ENCODE data around the gene RAP1A. TPM values are rescaled to one million over a fixed set of nuclear protein-coding genes. Genes with fewer than 3 reads are reported as not detected.

RAP1A gene
- polyA plus RNA-seq, 1 donor (not counting 4 experiments of a cell fraction or from before 2014, with no cell fraction given) = 70.3 TPM

DNA sequence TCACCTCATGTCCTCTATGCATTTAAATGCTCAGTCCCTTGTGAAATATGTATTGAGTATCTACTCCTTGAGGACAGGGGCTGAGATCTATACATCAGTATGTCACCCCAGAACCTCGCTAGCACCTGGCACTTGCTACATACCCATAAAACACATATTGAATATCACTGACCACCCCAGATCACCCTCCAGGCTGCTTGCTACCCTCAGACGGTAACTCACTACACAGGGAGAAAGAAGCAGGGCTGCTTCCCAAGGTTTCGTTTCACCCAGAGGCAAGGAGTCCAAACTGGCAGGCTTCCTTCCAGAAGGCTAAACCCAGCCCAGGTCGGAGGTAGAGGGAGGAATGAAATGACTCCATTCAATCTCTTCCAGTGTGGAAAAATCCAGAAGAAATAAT lies 111.1 kb downstream of the RAP1A start:
- dilution Hi-C loops (cut with MboI; ENCODE audit: extremely low pct_ligation_motif_present, low sequenced_read_pairs) = no loop called here
- H2AFZ ChIP-seq (ENCODE audit: control insufficient read depth, low read length) = no peak overlapping the region
- no peak overlapping the region for H3K4me3 ChIP-seq (ENCODE audit: control insufficient read depth in 2 of 3, extremely low read depth in 1 of 3, insufficient read depth in 2 of 3, low read depth in 1 of 3, low read length in 3 of 3)
- H3K27me3 ChIP-seq (ENCODE audit: control insufficient read depth, extremely low read depth, insufficient read depth, low read length) = no peaks in the 10 kb centered on the region
- no peaks in the 10 kb centered on the region for H3K79me2 ChIP-seq (ENCODE audit: control insufficient read depth, insufficient read depth, low read length)
- H3K36me3 ChIP-seq (ENCODE audit: control insufficient read depth in 2 of 2, extremely low read depth in 1 of 2, insufficient read depth in 2 of 2, low read length in 2 of 2) = peaks cover 0 to 2% of the 10 kb centered on the region in 2 experiments
- no peak overlapping the region for H3K4me2 ChIP-seq (ENCODE audit: control insufficient read depth, extremely low read depth, insufficient read depth, low read depth, low read length)
- DNase-seq (ENCODE audit: low read depth, low spot score) = no peak
- no peak overlapping the region for H3K9ac ChIP-seq (ENCODE audit: control insufficient read depth, extremely low read depth, insufficient read depth, low read length)
- peaks cover 12% of the 10 kb centered on the region for H3K4me1 ChIP-seq (ENCODE audit: control insufficient read depth, extremely low read depth, insufficient read depth, low read length)
- no peak for FAIRE-seq
- no peaks in the 10 kb centered on the region for H3K9me3 ChIP-seq (ENCODE audit: control insufficient read depth, low read depth, low read length)
- no peak overlapping the region for H3K27ac ChIP-seq (ENCODE audit: control insufficient read depth, insufficient read depth, low read length)
- no peaks in the 10 kb centered on the region for H4K20me1 ChIP-seq (ENCODE audit: control insufficient read depth, extremely low read depth, insufficient read depth, low read length)
- TF ChIP-seq, protein P1, sequence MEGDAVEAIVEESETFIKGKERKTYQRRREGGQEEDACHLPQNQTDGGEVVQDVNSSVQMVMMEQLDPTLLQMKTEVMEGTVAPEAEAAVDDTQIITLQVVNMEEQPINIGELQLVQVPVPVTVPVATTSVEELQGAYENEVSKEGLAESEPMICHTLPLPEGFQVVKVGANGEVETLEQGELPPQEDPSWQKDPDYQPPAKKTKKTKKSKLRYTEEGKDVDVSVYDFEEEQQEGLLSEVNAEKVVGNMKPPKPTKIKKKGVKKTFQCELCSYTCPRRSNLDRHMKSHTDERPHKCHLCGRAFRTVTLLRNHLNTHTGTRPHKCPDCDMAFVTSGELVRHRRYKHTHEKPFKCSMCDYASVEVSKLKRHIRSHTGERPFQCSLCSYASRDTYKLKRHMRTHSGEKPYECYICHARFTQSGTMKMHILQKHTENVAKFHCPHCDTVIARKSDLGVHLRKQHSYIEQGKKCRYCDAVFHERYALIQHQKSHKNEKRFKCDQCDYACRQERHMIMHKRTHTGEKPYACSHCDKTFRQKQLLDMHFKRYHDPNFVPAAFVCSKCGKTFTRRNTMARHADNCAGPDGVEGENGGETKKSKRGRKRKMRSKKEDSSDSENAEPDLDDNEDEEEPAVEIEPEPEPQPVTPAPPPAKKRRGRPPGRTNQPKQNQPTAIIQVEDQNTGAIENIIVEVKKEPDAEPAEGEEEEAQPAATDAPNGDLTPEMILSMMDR (optimal IDR thresholded peaks at IDR 0.05 in 1 of 3, IDR thresholded peaks at IDR 0.05 in 1 of 3, conservative IDR thresholded peaks at IDR 0.05 in 1 of 3; ENCODE audit: extremely low read depth in 1 of 3, insufficient read depth in 2 of 3, low read length in 3 of 3) = no peak
- no peak for TF ChIP-seq EZH2 (IDR thresholded peaks at IDR 0.05; ENCODE audit: low read length)
- H3K9me1 ChIP-seq (ENCODE audit: control insufficient read depth, extremely low read depth, insufficient read depth, low read length) = no peaks in the 10 kb centered on the region

DNA sequence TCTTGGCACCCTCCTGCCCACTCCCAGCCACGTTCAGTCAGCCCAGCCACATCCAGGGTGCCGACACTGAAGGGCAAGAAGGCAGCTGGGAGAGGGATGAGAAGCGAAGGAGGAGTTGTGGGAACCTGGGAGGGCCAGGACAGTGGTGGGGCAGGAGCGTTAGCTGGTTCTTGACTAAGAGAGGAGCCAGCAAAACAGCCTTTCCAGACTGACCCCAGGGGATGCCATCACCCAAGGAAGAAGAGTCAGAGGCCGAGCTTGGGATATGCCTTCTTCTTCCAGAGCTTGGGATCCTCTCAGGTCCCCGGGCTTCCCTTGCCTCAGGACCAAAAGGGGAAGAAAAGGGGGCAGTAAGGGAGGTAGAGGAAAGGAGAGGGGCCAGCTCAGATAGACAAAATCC lies 112.4 kb downstream of the RAP1A start:
- peaks cover 0 to 2% of the 10 kb centered on the region in 2 experiments for H3K36me3 ChIP-seq (ENCODE audit: control insufficient read depth in 2 of 2, extremely low read depth in 1 of 2, insufficient read depth in 2 of 2, low read length in 2 of 2)
- FAIRE-seq = no peak
- no peak overlapping the region for H3K9ac ChIP-seq (ENCODE audit: control insufficient read depth, extremely low read depth, insufficient read depth, low read length)
- H3K9me1 ChIP-seq (ENCODE audit: control insufficient read depth, extremely low read depth, insufficient read depth, low read length) = no peaks in the 10 kb centered on the region
- no peaks in the 10 kb centered on the region for H3K9me3 ChIP-seq (ENCODE audit: control insufficient read depth, low read depth, low read length)
- H3K4me3 ChIP-seq (ENCODE audit: control insufficient read depth in 2 of 3, extremely low read depth in 1 of 3, insufficient read depth in 2 of 3, low read depth in 1 of 3, low read length in 3 of 3) = no peak overlapping the region
- no peaks in the 10 kb centered on the region for H3K27me3 ChIP-seq (ENCODE audit: control insufficient read depth, extremely low read depth, insufficient read depth, low read length)
- no peak overlapping the region for H3K4me2 ChIP-seq (ENCODE audit: control insufficient read depth, extremely low read depth, insufficient read depth, low read depth, low read length)
- H4K20me1 ChIP-seq (ENCODE audit: control insufficient read depth, extremely low read depth, insufficient read depth, low read length) = no peaks in the 10 kb centered on the region
- TF ChIP-seq, protein P1 (optimal IDR thresholded peaks at IDR 0.05 in 1 of 3, IDR thresholded peaks at IDR 0.05 in 1 of 3, conservative IDR thresholded peaks at IDR 0.05 in 1 of 3; ENCODE audit: extremely low read depth in 1 of 3, insufficient read depth in 2 of 3, low read length in 3 of 3) = no peak
- TF ChIP-seq EZH2 (IDR thresholded peaks at IDR 0.05; ENCODE audit: low read length) = no peak
- DNase-seq (ENCODE audit: low read depth, low spot score) = no peak
- peaks cover 12% of the 10 kb centered on the region for H3K4me1 ChIP-seq (ENCODE audit: control insufficient read depth, extremely low read depth, insufficient read depth, low read length)
- dilution Hi-C loops (cut with MboI; ENCODE audit: extremely low pct_ligation_motif_present, low sequenced_read_pairs) = no loop called here
- no peaks in the 10 kb centered on the region for H3K79me2 ChIP-seq (ENCODE audit: control insufficient read depth, insufficient read depth, low read length)
- no peak overlapping the region for H3K27ac ChIP-seq (ENCODE audit: control insufficient read depth, insufficient read depth, low read length)
- no peak overlapping the region for H2AFZ ChIP-seq (ENCODE audit: control insufficient read depth, low read length)
